Forelimb muscle (tissue), 1 donor: ENCODE results near the gene HTRA3. TPM values are rescaled to one million over a fixed set of nuclear protein-coding genes. Genes with fewer than 3 reads are reported as not detected.

ENCODE experiments used
- DNase-seq: peaks from one replicate; pipeline ENCODE4 v3.0.0-alpha.2; 2013; ENCODE audit warnings: low read depth
- polyA plus RNA-seq: library from polyadenylated mRNA; unstranded; fragments of 120-200 nt; gene quantifications from one replicate; pipeline ENCODE4 v1.2.1, GENCODE V29; 2013; ENCODE audit not compliant: insufficient read length

Gene HTRA3
- polyA plus RNA-seq, 1 donor: 47.5 TPM

DNA sequence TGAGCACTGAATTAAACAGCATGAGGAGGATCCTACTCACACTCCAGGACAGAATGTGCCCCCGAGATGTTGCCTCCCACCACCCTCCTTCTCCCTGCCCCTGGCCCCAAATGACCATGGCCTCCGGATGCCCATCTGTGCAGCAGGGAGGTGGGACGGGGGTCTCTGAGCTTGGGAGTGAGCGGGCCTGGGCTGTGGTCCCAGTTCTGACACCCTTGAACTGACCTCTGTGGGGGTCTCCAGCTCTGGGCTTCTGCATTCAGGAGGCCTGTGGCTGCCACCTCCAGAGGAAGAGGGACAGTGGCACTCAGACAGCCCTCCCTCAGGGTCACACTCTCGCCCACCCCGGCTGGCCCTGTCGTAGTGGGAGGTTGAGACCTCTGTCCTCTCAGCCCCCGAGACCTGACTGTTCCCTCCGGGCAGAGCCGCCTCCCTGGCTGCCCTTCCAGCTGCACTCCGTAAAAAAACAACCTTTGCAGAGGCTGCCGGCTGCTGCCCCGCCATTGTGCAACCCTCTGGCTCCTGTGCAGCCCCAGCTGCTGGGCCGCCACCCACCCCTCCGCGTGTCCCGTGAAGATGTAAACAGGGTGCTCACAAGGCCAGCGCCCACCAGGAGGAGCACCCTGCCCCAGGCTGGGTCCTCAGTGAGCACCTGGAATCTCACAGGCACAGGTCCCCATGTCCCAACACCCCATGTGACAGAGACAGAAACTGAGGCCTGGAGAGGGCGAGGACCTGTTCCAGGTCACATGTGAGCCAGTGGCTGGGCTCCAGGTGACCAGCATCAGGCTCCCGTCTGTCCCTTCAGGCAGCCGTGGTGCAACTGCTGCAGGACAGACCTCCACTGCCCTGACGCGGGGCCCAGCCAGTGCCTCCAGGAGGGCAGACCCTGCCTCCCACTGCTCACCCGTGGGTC lies 39.6 kb downstream of the HTRA3 start:
- no peak for DNase-seq

DNA sequence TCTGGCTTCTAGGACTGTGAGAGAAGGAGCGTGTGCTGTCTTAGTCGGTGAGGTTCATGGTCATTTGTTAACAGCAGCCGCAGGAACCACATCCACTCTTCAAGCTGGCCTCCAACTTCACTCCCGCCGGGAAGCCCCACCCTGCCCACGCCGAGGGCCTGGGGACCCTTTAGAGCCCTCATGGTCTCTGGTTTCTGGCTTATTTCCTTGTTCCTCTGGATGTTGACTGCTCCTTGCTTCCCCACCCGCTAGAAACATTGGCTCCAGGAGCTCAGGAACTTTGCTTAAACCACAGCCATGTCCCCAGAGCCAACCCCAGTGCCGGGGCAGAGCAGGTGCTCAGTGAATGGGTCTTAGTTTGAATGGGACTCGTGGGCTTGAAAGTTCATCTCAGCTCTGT lies 40.8 kb downstream of the HTRA3 start:
- DNase-seq: no peak

DNA sequence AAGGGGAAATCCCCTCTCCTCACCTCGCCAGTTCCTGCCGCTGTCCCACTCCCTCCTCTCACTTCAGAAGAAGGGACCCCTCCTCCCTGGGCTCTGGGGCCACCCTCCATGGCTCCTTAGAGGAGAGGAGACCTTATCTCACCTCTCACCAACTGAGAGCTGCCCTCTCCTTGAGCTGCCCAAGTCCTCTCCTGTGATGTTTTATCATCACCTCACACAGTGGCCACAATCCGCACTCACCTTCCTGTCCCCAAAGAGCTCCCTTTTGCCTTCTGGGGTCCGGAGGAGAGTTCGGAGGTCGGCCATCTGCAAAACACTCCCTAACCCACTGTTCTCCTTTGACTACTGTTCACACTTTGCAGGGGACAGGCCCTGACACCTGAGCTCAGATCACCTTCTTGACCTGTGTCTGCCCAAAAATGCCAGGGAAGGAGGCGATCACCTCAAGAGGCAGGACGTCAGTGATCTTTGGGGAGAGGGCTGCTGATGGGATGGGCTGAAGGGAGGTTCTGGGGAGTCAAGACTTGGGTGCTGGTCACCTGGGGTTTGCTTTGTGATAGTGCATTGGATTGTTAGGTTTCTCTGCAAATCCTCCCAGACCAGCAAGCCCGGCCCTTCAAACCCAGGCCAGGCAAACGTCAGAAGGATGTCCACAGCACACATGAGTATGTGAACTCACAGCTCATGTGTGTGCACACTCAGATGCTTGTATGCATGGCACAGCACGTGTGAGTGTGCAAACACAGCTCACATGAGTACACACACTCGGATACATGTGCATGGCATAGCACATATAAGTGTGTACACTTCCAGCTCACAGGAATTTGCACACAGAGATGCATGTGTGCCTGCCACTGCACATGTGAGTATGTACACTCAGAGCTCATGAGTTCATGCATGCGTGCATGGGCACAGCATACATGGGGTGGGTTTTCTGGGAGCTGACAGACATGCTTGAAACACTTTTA lies 41.8 kb downstream of the HTRA3 start:
- no peak for DNase-seq

DNA sequence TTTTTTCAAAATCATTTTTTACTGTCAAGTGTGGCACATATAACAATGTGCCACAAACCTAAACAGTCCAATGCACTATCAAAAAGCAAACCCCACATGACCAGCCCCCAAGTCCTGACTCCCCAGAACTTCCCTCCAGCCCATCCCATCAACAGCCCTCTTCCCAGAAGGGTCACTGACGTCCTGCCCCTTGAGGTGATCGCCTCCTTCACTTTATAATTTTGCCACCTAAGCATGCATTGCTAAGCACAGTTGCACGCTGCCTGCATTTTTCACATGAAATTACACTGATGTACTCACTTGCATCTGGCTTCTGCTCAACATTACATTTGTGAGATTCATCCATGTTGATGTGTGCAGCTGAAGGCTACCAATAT lies 42.5 kb downstream of the HTRA3 start:
- no peak for DNase-seq

DNA sequence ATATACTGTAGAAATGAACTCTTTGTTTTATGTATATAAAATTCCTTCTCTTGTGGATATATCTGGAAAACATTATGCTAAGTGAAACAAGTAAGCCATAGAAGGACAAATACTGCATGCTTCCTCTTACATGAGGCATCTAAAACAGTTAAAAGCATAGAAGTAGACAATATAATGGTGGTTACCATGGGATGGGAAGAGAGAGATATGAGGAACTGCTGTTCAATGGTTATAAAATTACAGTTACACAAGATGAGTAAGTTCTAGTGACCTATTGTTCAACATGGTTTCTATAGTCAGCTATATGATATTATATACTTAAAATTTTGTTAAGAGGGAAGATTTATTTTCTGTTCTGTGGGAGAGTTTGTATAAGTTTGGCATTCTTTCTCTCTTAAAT lies 43.4 kb downstream of the HTRA3 start:
- DNase-seq: no peak

DNA sequence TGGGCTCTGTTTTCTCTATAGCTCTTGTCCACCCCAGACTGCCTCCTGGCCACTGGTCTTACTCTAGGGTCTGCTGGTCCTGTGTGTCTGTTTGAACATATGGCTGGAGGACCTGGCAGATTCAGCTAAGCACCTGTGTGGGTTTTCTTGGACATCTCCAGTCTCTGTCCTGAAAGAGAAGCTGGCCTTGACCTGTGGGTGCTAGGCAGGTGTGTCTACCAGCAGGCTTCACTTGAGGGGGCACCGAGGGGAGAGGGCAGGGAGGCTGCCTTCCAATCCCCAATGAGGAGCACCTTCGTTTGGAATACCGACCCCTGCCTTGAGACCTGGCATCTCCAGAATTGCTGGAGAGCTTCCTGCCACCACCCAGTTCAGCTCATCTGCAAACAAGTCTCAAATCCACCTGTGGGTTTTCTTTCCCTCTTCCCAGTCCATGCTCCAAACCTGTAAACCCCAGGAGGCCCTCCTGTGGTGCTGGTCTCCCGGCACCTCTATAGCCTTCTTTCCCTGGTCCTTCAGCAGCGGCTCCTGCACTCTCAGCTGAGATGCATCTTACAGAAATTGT lies 45.2 kb downstream of the HTRA3 start:
- no peak for DNase-seq

DNA sequence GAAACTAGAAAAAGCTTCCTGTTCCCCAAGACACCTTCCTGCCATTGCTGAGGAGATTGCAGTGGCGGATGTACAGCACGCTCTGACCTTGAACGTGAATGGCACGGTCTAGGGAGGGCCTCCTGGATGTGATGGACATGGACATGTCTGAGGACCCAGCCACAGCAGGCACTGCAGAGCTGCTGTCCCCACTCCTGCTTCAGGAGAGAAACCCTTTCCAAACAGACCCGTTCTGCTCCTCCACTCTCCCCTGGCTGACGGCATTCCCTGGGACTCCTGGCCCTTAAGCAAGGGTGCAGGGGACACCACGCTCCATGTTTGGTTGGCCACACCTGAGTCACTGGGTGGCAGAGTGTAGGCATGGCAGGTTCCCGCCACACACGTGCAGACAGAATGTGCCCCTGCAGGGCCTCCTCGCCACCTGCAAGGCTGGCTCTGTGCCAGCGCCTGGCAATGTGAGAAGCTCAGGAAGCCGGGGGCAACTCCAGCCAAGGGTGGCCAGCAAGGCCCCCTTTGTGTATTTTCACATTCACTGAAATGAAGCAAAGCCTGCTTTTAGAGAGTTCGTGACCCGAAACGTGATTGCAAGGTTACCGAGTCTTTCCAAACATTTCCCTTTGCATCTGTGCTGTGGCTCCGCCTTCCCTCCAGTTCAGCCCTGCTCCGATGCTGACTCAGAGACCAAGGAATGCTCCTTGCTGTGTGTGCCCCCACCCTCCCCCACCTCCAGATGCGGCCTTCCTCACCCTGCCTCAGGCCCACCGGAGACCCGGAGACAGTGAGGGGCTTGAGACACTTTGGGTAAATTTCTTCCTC lies 46.1 kb downstream of the HTRA3 start:
- DNase-seq: no peak

DNA sequence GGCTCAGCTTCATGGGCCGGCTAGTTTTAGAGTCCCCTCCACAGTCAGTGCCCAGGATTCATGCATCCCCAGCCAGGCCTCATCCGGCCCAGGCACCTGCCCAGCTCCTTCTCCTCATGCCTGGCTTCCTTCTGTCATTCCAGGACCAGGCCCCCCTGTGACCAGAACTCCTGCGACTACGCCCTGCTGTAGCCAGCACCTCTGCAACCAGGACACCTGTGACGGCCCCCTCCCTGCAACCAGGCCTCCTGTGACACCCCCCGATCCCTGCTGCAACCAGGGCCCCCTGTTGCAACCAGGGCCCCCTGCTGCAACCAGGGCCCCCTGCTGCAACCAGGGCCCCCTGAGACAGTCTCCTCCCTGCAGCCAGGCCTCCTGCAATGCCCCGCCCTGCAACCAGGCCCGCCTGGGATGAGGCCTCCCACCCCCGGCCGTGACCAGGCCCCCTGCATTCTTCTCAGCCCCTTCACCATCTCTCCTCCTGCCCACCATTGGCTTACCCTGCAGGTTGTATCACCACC lies 46.8 kb downstream of the HTRA3 start:
- DNase-seq: no peak

DNA sequence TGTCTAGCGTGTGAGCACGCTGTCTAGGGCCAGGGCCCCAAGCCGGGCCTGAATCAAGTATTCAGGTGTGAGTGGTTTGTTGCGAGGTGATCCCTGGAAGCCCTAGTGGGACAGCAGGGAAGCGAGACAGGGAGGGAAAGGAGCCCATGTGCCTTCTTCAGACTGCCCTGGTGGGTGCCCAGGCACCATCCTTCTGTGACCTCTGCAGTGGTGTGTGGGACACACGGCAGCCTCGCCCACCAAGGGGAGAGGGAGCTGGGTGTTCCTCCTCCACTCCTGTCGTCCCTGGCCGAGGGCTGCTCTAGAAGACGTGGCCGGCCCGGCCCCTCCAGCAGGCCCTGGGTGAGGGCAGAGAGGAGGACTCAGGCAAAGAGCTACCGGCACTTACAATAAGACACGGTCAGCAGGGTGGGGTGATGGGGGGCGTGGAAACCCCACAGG lies 47.4 kb downstream of the HTRA3 start:
- DNase-seq: no peak

DNA sequence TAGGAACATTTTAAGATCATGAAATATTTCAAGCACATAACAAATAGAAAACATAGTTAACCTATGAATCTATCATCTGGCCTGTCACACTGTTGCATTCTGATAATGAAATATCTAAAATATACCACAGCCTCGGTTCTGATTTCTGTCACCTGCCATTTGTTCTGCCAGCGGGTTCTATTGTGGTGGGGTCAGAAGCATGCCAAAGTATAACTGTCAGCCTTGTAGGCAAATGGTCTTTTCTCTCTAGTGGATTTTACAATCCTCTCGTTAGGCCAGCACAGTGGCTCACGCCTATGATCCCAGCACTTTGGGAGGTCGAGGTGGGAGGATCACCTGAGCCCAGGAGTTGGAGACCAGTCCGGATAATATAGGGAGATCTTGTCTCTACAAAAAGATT lies 47.9 kb downstream of the HTRA3 start:
- DNase-seq: no peak

DNA sequence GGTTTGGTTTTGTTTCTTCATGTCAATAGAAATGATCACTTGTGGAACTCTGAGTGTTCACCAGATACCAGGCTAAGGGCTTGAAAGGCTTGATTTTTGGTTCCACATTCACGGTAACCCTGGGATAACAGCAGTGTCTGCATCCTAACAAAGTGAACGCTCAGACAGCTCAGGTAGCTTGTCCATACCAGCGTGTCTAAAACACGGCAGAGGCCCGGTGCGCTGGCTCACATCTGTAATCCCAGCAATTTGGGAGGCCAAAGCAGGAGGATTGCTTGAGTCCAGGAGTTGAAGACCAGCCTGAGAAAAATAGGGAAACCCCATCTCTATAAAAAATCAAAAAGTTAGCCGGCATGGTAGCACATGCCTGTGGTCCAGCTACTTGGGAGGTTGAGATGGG lies 49.0 kb downstream of the HTRA3 start:
- DNase-seq: no peak

DNA sequence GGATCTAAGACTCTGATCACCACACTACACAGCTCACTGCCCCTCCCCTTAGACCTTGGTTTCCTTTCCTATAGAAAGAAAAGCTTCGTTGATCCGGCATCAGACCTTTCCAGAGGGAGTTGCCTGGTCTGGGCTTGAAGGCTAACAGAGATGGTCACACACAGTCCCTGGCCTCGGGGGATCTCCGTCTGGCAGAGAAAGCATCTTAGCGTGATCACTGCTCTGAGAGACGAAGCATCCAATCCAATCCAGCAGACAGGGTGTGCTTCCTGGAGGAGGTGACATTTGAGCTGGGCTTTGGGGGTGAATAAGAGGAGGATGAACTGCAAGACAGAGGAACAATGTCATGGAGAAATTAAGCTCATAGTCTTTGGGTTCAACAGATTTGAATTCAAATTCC lies 49.5 kb downstream of the HTRA3 start:
- no peak for DNase-seq

DNA sequence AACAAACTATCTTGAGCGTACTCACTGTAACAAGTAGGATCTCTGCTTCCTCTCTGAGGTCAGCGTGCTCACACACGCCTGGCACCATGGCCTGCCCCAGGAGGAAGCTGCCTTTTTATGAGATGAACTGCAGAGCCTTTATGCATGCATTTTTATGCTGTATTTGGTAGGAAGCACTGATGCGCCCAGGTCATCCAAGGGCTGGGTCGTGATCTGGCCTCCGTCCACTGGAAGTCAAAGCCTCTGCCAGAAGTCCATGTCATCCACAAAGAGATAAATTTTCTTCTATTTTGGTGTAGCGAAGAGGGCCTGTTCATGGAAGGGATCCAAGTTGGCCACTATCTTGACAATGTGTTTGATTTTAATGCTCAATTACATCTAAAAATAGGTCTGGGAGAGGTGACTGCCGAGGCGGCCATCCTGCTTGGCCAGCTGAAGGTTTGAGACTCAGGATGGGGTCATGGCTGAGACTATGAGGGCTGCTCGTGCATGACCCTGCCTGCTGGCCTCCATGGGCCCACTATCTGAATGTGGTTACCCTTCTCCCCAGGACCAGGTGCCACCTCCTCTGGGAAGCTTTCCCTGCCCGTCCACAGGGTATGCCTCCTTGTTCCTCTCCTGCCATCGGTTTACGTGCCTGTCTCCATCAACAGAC lies 50.3 kb downstream of the HTRA3 start:
- DNase-seq: no peak

DNA sequence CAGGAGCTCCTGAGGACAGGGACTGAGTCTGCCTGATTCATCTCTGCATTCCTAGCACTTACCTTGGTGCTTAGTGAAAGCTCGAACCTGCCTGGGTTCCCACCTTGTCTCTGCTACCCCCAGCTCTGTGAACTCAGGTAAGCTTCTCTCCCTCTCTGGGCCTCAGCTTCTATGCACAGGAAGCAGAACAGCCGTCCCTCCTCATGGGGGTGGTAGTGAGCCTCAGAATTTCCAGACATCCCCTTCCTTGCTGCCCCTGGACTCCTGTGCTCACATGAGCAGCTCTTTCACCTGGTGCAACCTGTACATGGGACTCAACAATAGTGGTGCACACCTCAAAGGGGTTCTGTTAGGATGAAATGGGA lies 50.8 kb downstream of the HTRA3 start:
- no peak for DNase-seq

DNA sequence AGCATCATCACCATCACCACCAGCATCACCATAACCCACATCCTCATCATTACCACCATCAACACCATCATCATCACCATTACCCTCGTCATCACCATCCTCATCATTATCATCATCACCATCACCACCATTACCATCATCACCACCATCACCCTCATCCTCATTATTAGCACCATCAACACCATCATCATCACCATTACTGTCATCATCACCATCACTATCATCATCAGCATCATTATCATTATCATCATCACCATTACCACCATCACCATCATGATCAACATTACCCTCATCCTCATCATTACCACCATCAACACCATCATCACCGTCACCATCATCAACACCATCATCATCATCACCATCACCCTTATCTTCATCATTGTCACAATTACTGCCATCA lies 51.7 kb downstream of the HTRA3 start:
- DNase-seq: no peak

DNA sequence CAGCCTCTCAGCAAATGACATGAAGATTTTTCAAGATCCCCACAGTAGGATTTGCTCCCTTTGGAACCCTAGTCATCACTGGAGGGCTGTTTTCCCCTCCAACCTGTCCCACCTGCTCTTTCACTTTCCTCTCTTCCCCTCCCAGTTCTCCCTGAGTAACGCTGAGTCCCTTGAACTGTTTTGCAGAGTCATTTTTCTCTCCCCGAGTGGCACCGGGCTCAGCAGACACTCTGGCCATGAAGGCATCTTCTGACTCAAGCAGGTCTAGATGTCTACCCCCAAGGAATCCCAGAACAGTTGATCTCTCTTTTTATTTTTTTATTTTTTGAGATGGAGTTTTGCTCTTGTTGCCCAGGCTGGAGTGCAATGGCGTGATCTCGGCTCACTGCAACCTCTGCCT lies 52.2 kb downstream of the HTRA3 start:
- no peak for DNase-seq

DNA sequence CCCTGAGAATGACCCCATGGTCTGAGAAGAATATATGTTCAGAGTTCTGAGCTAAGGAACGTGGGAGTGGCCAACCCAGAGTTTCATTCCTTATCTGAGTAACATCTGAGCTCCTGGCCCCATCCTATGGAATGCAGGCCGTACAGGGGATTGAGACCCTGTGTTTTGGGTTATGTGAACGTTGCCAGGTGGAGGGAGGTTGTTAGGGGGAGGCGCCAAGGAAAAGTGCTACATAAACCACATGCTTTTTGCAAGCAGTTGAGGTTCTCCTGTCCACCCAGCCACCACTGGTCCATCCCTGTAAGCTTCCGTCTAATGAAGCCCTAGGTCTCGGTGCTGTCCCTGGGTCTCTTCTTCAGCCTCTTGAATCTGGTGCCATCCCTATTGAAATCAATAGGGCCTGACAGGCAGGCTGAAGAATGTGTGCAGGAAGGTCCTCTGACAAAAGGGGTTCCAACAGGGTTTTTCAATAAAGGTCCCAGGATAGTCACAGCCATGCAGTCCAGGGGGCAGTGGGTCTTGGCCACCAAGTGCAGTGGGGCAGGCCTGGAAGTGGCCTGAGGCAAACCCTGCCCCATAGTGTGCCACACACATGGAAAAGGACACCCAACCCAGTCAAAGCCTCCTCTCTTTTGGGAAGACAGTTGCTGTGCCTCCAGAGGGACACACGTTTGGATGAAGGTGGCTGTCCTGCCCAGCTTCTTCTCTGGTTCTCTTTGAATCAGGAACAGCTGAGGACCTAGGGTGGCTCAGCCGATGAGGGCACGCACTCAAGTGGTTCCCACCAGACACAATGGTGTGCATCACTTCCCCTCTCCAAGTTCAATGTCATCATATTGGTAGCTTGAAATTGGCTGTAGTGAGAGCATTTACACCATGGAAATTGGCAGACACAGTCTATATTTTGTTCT lies 53.5 kb downstream of the HTRA3 start:
- DNase-seq: no peak

DNA sequence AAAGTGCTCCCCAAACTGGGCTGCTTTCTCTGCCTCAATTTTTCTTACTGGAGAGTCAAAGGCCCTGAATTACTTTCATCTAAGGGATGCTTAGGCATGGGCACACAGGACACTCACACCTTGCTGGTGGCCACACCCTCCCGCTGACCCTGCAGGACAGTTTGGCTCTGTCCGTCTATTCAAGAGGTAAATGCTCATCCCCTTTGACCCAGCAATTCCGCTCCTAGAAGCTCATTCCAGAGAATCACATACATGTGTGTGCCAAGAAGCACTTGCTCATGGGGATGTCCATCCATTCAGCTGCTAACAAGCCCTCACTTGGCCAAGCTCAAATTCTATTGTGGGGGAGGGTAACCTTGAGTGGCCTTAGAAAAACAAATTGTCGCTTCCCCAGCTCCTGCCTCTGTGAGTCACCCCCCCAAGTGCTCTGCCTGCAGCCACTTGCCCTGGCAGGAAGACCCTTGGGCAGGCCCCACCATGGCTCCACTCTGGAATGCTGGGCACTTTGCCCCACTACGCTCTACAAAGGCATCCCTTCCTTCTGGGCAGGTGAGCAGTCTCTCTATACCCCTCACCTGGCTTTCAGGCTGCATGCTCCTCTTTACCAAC lies 54.5 kb downstream of the HTRA3 start:
- no peak for DNase-seq

DNA sequence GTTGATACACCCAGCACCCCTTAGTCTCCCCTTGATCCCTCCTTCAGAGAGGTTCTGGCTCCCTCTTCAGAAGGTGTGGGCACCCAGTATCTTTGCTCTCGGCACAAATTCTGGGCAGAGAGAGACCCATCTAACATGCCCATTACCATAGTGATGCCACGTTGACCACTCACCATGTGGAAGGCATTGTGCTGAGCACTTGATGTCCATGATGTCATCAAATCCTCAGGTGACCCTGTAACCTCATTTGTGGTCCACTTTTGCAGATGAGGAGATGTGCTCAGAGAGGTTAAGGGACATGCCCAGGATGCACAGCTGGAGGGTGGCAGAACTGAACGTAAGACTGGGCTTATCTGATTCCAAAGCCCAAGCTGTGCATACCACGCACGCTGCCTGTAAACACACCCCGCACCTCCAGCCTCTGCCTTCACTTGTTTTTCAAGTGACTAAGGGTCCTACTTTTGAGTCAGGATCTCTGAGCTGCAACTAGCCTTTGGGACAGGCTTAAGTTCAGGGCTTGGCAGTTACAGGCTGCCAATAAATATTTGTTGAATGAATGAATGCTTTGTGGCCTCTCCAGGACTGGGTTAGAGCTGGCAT lies 55.2 kb downstream of the HTRA3 start:
- no peak for DNase-seq
